ENCODE data around the gene NRG3. TPM values are rescaled to one million over a fixed set of nuclear protein-coding genes. Genes with fewer than 3 reads are reported as not detected.

Gene NRG3
- total RNA-seq, 2 donors from 2014 or later, result 0.97 TPM; not detected in 1

DNA sequence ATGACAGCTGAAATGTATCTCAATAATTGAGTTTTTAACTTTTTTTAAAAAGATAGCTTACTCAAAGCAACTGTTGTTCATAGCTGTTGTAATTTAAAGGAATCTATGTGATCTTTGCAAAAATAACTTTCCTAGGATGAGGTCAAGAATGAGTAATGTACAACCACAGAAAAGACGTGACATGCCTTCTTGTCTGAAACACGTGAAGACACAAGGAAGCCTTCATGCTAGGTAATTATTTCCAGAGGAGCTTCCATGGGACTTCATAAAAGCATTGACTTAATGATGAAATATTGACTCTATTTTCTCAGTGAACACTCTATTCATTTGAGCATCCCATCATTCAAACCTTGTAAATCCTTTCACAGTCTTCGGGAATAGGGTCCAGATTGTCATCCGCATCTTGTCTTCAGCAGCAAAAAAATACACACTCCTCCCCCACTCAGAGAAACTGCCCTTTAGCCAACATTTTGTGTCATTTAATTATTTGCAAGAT lies 528.0 kb downstream of the NRG3 start:
- 58% methylated on average over 4 of the region's 4 CpGs for WGBS
- TF ChIP-seq POLR2AphosphoS5 (IDR thresholded peaks at IDR 0.05) (no peak), POLR2A (IDR thresholded peaks at IDR 0.05) (no peak)
- TF ChIP-seq, protein P1, sequence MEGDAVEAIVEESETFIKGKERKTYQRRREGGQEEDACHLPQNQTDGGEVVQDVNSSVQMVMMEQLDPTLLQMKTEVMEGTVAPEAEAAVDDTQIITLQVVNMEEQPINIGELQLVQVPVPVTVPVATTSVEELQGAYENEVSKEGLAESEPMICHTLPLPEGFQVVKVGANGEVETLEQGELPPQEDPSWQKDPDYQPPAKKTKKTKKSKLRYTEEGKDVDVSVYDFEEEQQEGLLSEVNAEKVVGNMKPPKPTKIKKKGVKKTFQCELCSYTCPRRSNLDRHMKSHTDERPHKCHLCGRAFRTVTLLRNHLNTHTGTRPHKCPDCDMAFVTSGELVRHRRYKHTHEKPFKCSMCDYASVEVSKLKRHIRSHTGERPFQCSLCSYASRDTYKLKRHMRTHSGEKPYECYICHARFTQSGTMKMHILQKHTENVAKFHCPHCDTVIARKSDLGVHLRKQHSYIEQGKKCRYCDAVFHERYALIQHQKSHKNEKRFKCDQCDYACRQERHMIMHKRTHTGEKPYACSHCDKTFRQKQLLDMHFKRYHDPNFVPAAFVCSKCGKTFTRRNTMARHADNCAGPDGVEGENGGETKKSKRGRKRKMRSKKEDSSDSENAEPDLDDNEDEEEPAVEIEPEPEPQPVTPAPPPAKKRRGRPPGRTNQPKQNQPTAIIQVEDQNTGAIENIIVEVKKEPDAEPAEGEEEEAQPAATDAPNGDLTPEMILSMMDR (IDR thresholded peaks at IDR 0.05), result no peak
- H3K9me3 ChIP-seq, result no peaks in the 10 kb centered on the region
- H3K36me3 ChIP-seq, result no peaks in the 10 kb centered on the region
- DNase-seq (ENCODE audit: low spot score), result no peak
- H3K4me3 ChIP-seq, result no peak overlapping the region
- H3K4me1 ChIP-seq (replicated peaks), result no peaks in the 10 kb centered on the region
- intact Hi-C loops (cut with DNase I), result no loop called here
- no peaks in the 10 kb centered on the region for H3K27me3 ChIP-seq (replicated peaks; ENCODE audit: insufficient read depth)
- H3K27ac ChIP-seq, result no peak overlapping the region

DNA sequence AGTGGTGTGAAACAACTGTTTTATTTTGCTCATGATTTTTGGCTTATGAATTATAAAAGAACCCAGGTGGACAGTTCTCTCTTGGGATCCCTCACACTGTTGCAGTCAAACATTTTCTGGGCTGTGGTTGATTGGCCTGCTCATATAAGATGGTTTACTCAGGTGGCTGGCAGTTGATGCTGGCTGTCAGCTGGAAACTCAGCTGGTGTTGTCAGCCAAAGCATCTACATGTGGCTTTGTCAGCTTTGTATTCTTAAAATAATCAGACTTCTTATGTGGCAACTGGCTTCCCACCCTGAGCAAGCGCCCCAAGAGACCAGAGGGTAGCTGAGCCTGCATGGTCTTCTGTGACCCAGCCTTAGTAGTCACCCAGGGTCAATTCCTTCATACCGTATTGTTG lies 534.7 kb downstream of the NRG3 start:
- H3K36me3 ChIP-seq, result no peaks in the 10 kb centered on the region
- 76% methylated on average over 2 of the region's 2 CpGs for WGBS
- no peaks in the 10 kb centered on the region for H3K9me3 ChIP-seq
- H3K4me3 ChIP-seq, result no peak overlapping the region
- H3K4me1 ChIP-seq (replicated peaks), result no peaks in the 10 kb centered on the region
- no peaks in the 10 kb centered on the region for H3K27me3 ChIP-seq (replicated peaks; ENCODE audit: insufficient read depth)
- TF ChIP-seq, protein P1 (IDR thresholded peaks at IDR 0.05), result no peak
- TF ChIP-seq POLR2AphosphoS5 (IDR thresholded peaks at IDR 0.05), result no peak
- no peak for TF ChIP-seq POLR2A (IDR thresholded peaks at IDR 0.05)
- no peak for DNase-seq (ENCODE audit: low spot score)
- no peak overlapping the region for H3K27ac ChIP-seq
- intact Hi-C loops (cut with DNase I), result no loop called here

GRCh38 chr10:82411416-82411815 lies 536.4 kb downstream of the NRG3 start:
- Histone ChIP-seq H3K36me3 (no peaks in the 10 kb centered on the region), H3K4me3 (no peak overlapping the region), H3K9me3 (no peaks in the 10 kb centered on the region), H3K27ac (no peak overlapping the region), H3K27me3 (replicated peaks; ENCODE audit: insufficient read depth) (no peaks in the 10 kb centered on the region), H3K4me1 (replicated peaks) (no peaks in the 10 kb centered on the region)
- intact Hi-C loops (cut with DNase I), result no loop called here
- no peak for DNase-seq (ENCODE audit: low spot score)
- TF ChIP-seq POLR2AphosphoS5 (IDR thresholded peaks at IDR 0.05) (no peak), POLR2A (IDR thresholded peaks at IDR 0.05) (no peak)
- TF ChIP-seq, protein P1 (IDR thresholded peaks at IDR 0.05), result no peak
- WGBS, result 76% methylated on average over 4 of the region's 4 CpGs

- H3K4me1 ChIP-seq (replicated peaks), result no peaks in the 10 kb centered on the region
- TF ChIP-seq, protein P1 (IDR thresholded peaks at IDR 0.05), result no peak
- TF ChIP-seq POLR2A (IDR thresholded peaks at IDR 0.05) (no peak), POLR2AphosphoS5 (IDR thresholded peaks at IDR 0.05) (no peak)
- DNase-seq (ENCODE audit: low spot score), result no peak
- WGBS, result 59% methylated on average over 2 of the region's 2 CpGs
- intact Hi-C loops (cut with DNase I), result no loop called here
- no peaks in the 10 kb centered on the region for H3K9me3 ChIP-seq
- H3K4me3 ChIP-seq, result no peak overlapping the region
- H3K27me3 ChIP-seq (replicated peaks; ENCODE audit: insufficient read depth), result no peaks in the 10 kb centered on the region
- H3K36me3 ChIP-seq, result no peaks in the 10 kb centered on the region
- H3K27ac ChIP-seq, result no peak overlapping the region
These were observed 545.0 kb downstream of the NRG3 start for GRCh38 chr10:82420001-82420400.

DNA sequence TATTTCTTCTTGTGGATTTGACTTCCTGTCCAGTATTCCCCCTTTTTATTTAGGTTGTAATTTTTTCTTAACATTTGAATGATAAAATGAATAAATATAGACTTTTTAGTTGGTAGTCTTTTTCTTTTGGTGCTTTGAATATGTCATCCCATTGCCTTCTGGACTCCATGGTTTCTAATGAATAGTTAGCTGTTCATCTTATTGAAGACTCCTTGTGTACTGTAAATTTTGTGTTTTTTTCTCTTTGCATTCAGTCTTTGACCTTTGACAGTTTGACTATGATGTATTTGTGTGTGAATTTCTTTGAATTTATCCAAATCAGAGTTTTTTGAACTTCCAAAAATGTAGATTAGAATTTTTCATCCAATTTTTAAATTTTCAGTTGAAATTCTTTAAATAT lies 554.3 kb downstream of the NRG3 start:
- no peaks in the 10 kb centered on the region for H3K4me1 ChIP-seq (replicated peaks)
- no peak overlapping the region for H3K4me3 ChIP-seq
- no peaks in the 10 kb centered on the region for H3K9me3 ChIP-seq
- H3K36me3 ChIP-seq, result no peaks in the 10 kb centered on the region
- no peaks in the 10 kb centered on the region for H3K27me3 ChIP-seq (replicated peaks; ENCODE audit: insufficient read depth)
- intact Hi-C loops (cut with DNase I), result no loop called here
- TF ChIP-seq, protein P1 (IDR thresholded peaks at IDR 0.05), result no peak
- TF ChIP-seq POLR2A (IDR thresholded peaks at IDR 0.05), result no peak
- TF ChIP-seq POLR2AphosphoS5 (IDR thresholded peaks at IDR 0.05), result no peak
- DNase-seq (ENCODE audit: low spot score), result no peak
- H3K27ac ChIP-seq, result no peak overlapping the region

Measured in prostate gland (tissue), 2 donors.